PC-3 (cell line): ENCODE data around the gene ADAMTS15. TPM values are rescaled to one million over a fixed set of nuclear protein-coding genes. Genes with fewer than 3 reads are reported as not detected.

Experiments used
- ATAC-seq: fragments of 200-7000 bp; cut with Tn5 transposase; 2 replicates; pipeline ENCODE4 v1.9.1; 2020; ENCODE audit warnings: mild to moderate bottlenecking, moderate library complexity
- BruUV-seq: library from RNA; stranded (reverse); fragments of 400-500 nt; replicated peaks from 2 replicates; lab custom pipeline; 2021; lab: Mats Ljungman, UMichigan
- CTCF ChIA-PET: fragments of 300-600 bp; sonication (Branson Sonifier 250); formaldehyde crosslinking; loops from one replicate; lab custom pipeline; 2022; ENCODE audit warnings: antibody characterized with exemption; lab: Charles Lee
- POLR2A ChIA-PET: fragments of 300-600 bp; sonication (Branson Sonifier 250); formaldehyde crosslinking; loops from one replicate; lab custom pipeline; 2022; ENCODE audit warnings: antibody characterized with exemption; ENCODE audit not compliant: unreplicated experiment; lab: Charles Lee
- DNase-seq: peaks from one replicate; pipeline ENCODE4 v3.0.0-alpha.2; 2015
- H2AFZ ChIP-seq: fragments of 300-600 bp; sonication (generic); 2 replicates; pipeline ENCODE4 v1.6.0; 2016; ENCODE audit warnings: antibody characterized with exemption, low read length
- H3F3A ChIP-seq: fragments of 300-600 bp; sonication (generic); one replicate; pipeline ENCODE4 v1.6.0; 2017; ENCODE audit warnings: antibody characterized with exemption, low read length, control low read depth, mild to moderate bottlenecking; ENCODE audit not compliant: unreplicated experiment
- H3K27ac ChIP-seq: fragments of 300-600 bp; sonication (generic); 2 replicates; pipeline ENCODE4 v1.5.1; 2016; ENCODE audit warnings: mild to moderate bottlenecking, low read length
- H3K27me3 ChIP-seq: fragments of 300-600 bp; sonication (generic); 2 replicates; pipeline ENCODE4 v1.6.1; 2016; ENCODE audit warnings: low read length, mixed read lengths
- H3K36me3 ChIP-seq: fragments of 300-600 bp; sonication (generic); 2 replicates; pipeline ENCODE4 v1.6.1; 2016; ENCODE audit warnings: low read depth, mixed run types, low read length, mixed read lengths
- H3K4me1 ChIP-seq: fragments of 300-600 bp; sonication (generic); 2 replicates; pipeline ENCODE4 v1.5.1; 2016; ENCODE audit warnings: low read length; ENCODE audit not compliant: insufficient read depth
- H3K4me2 ChIP-seq: fragments of 300-600 bp; sonication (generic); 2 replicates; pipeline ENCODE4 v1.6.0; 2016; ENCODE audit warnings: low read length
- H3K4me3 ChIP-seq: fragments of 300-600 bp; sonication (generic); 2 replicates; pipeline ENCODE4 v1.5.1; 2016; ENCODE audit warnings: mild to moderate bottlenecking, low read length, mixed read lengths
- H3K79me2 ChIP-seq: fragments of 300-600 bp; sonication (generic); 2 replicates; pipeline ENCODE4 v1.6.1; 2017; ENCODE audit warnings: low read length, mixed read lengths
- H3K9ac ChIP-seq: fragments of 300-600 bp; sonication (generic); 2 replicates; pipeline ENCODE4 v1.6.0; 2016; ENCODE audit warnings: mild to moderate bottlenecking, low read length
- H3K9me2 ChIP-seq: fragments of 300-600 bp; sonication (generic); replicated peaks from 2 replicates; pipeline ENCODE4 v1.6.1; 2016; ENCODE audit warnings: mixed run types, low read length, mixed read lengths
- H3K9me3 ChIP-seq: fragments of 300-600 bp; sonication (generic); 2 replicates; pipeline ENCODE4 v1.6.1; 2016; ENCODE audit warnings: low read length, mixed read lengths
- H4K20me1 ChIP-seq: fragments of 300-600 bp; sonication (generic); 2 replicates; pipeline ENCODE4 v1.6.1; 2016; ENCODE audit warnings: low read length, mixed read lengths
- CTCF ChIP-seq: fragments of 300-600 bp; sonication (generic); conservative IDR thresholded peaks from 2 replicates; pipeline ENCODE4 v1.5.1; 2017; ENCODE audit warnings: antibody characterized with exemption, low read depth, mild to moderate bottlenecking, low read length
- EZH2 ChIP-seq: fragments of 300-600 bp; sonication (generic); IDR thresholded peaks from one replicate; pipeline ENCODE4 v1.6.1; 2017; ENCODE audit warnings: antibody characterized with exemption, mild to moderate bottlenecking, low read length; ENCODE audit not compliant: unreplicated experiment
- EZH2phosphoT487 ChIP-seq: fragments of 300-600 bp; sonication (generic); IDR thresholded peaks from 2 replicates; pipeline ENCODE4 v1.6.1; 2018; ENCODE audit warnings: mild to moderate bottlenecking, antibody characterized with exemption, low read length, borderline replicate concordance
- intact Hi-C: fragments of 100-400 bp; cut with micrococcal nuclease; formaldehyde crosslinking; loops from 2 replicates; pipeline ENCODE4 v1.9.0; 2023
- total RNA-seq: library from RNA; depleted of rRNA; stranded (reverse); fragments of >200 nt; gene quantifications from 2 replicates; pipeline ENCODE4 v1.2.3, GENCODE V29; 2014

ADAMTS15 gene
- total RNA-seq, 1 experiment from 2014 or later: 16.8 TPM

- no peak for DNase-seq
- H3K9ac ChIP-seq: no peak overlapping the region
- no peak for ATAC-seq
- no peaks in the 10 kb centered on the region for H3K79me2 ChIP-seq
- no peak overlapping the region for H3K4me2 ChIP-seq
- CTCF ChIA-PET: no interaction called here
- H3K27me3 ChIP-seq: no peaks in the 10 kb centered on the region
- H3K4me1 ChIP-seq: peaks cover 7% of the 10 kb centered on the region
- H4K20me1 ChIP-seq: no peaks in the 10 kb centered on the region
- no peak overlapping the region for H3K4me3 ChIP-seq
- H3F3A ChIP-seq: no peaks in the 10 kb centered on the region
- no peaks in the 10 kb centered on the region for H3K36me3 ChIP-seq
- H3K27ac ChIP-seq: no peak overlapping the region
- no peaks in the 10 kb centered on the region for H3K9me2 ChIP-seq
- intact Hi-C loops: no loop called here
- H3K9me3 ChIP-seq: no peaks in the 10 kb centered on the region
- H2AFZ ChIP-seq: no peak overlapping the region
- TF ChIP-seq EZH2phosphoT487 (no peak), EZH2 (no peak)
- no TSS peak for BruUV-seq
- POLR2A ChIA-PET: no interaction called here
Observed at GRCh38 chr11:130485983-130486382, 37.5 kb downstream of the ADAMTS15 start.

- Histone ChIP-seq H3K4me3 (no peak overlapping the region), H3K79me2 (no peaks in the 10 kb centered on the region), H4K20me1 (no peaks in the 10 kb centered on the region), H3K4me1 (peaks cover 8% of the 10 kb centered on the region), H3K36me3 (no peaks in the 10 kb centered on the region), H3K27ac (no peak overlapping the region), H3K4me2 (no peak overlapping the region), H3F3A (no peaks in the 10 kb centered on the region), H3K9me3 (no peaks in the 10 kb centered on the region), H3K27me3 (no peaks in the 10 kb centered on the region), H3K9ac (no peak overlapping the region), H3K9me2 (no peaks in the 10 kb centered on the region), H2AFZ (no peak overlapping the region)
- no peak for ATAC-seq
- TF ChIP-seq EZH2phosphoT487: no peak
- no peak for TF ChIP-seq CTCF
- no peak for TF ChIP-seq EZH2
- DNase-seq: no peak
- ChIA-PET CTCF (no interaction called here), POLR2A (no interaction called here)
- intact Hi-C loops: no loop called here
- no TSS peak for BruUV-seq
Observed at GRCh38 chr11:130486391-130486836, 38.0 kb downstream of the ADAMTS15 start.

- Histone ChIP-seq H3K79me2 (no peaks in the 10 kb centered on the region), H4K20me1 (no peaks in the 10 kb centered on the region), H3K9me3 (no peaks in the 10 kb centered on the region), H3K4me1 (peaks cover 8% of the 10 kb centered on the region), H3K9me2 (no peaks in the 10 kb centered on the region), H3K27me3 (no peaks in the 10 kb centered on the region), H3K4me3 (no peak overlapping the region), H3K36me3 (no peaks in the 10 kb centered on the region), H3K9ac (no peak overlapping the region), H3K4me2 (no peak overlapping the region), H3F3A (no peaks in the 10 kb centered on the region), H3K27ac (no peak overlapping the region), H2AFZ (no peak overlapping the region)
- intact Hi-C loops: no loop called here
- no TSS peak for BruUV-seq
- ChIA-PET POLR2A (no interaction called here), CTCF (no interaction called here)
- TF ChIP-seq CTCF (no peak), EZH2 (no peak), EZH2phosphoT487 (no peak)
- ATAC-seq (no peak), DNase-seq (no peak)
Observed at GRCh38 chr11:130486987-130487923, 38.8 kb downstream of the ADAMTS15 start.
